ENCODE measurements around the gene FZD8. TPM values are rescaled to one million over a fixed set of nuclear protein-coding genes. Genes with fewer than 3 reads are reported as not detected.
A peak's percentile ranks its signal among the peaks of the same experiment; 100 is the strongest.

FZD8 gene
- polyA plus RNA-seq, 4 donors, result 10.3 to 21.1 (median 13.8) TPM

GRCh38 chr10:35643151-35644049, 1.3 kb upstream of the FZD8 start:
- peak in 1 of 4 donors; percentile 61 for DNase-seq (ENCODE audit: low read depth in 4 of 4, low spot score in 2 of 4)

GRCh38 chr10:35642793-35643114, 658 bp upstream of the FZD8 start:
- DNase-seq (ENCODE audit: low read depth in 4 of 4, low spot score in 2 of 4), result no peak

GRCh38 chr10:35641676-35642034, 441 bp downstream of the FZD8 start:
- DNase-seq (ENCODE audit: low read depth in 4 of 4, low spot score in 2 of 4), result no peak

- peak in 1 of 4 donors; percentile 60 for DNase-seq (ENCODE audit: low read depth in 4 of 4, low spot score in 2 of 4)
These were observed 983 bp downstream of the FZD8 start for GRCh38 chr10:35640951-35641675.

GRCh38 chr10:35640474-35640873, 1.6 kb downstream of the FZD8 start:
- DNase-seq (ENCODE audit: low read depth in 4 of 4, low spot score in 2 of 4), result peak in 1 of 4 donors; percentile 48

- DNase-seq (ENCODE audit: low read depth in 4 of 4, low spot score in 2 of 4), result peak in 1 of 4 donors; percentile 34
These were observed 2.2 kb downstream of the FZD8 start for GRCh38 chr10:35639728-35640401.

- DNase-seq (ENCODE audit: low read depth in 4 of 4, low spot score in 2 of 4), result no peak
These were observed 2.9 kb downstream of the FZD8 start for GRCh38 chr10:35639021-35639727.

GRCh38 chr10:35638101-35638500, 4.0 kb downstream of the FZD8 start:
- DNase-seq (ENCODE audit: low read depth in 4 of 4, low spot score in 2 of 4), result no peak

- no peak for DNase-seq (ENCODE audit: low read depth in 4 of 4, low spot score in 2 of 4)
These were observed 4.6 kb downstream of the FZD8 start for GRCh38 chr10:35637462-35637861.

- DNase-seq (ENCODE audit: low read depth in 4 of 4, low spot score in 2 of 4), result no peak
These were observed 5.1 kb downstream of the FZD8 start for GRCh38 chr10:35636956-35637355.

- no peak for DNase-seq (ENCODE audit: low read depth in 4 of 4, low spot score in 2 of 4)
These were observed 6.5 kb downstream of the FZD8 start for GRCh38 chr10:35635576-35635975.

GRCh38 chr10:35633006-35633980, 8.8 kb downstream of the FZD8 start:
- no peak for DNase-seq (ENCODE audit: low read depth in 4 of 4, low spot score in 2 of 4)

GRCh38 chr10:35632027-35632426, 10.1 kb downstream of the FZD8 start:
- DNase-seq (ENCODE audit: low read depth in 4 of 4, low spot score in 2 of 4), result no peak

- DNase-seq (ENCODE audit: low read depth in 4 of 4, low spot score in 2 of 4), result no peak
These were observed 10.7 kb downstream of the FZD8 start for GRCh38 chr10:35631404-35631803.

- no peak for DNase-seq (ENCODE audit: low read depth in 4 of 4, low spot score in 2 of 4)
These were observed 15.1 kb downstream of the FZD8 start for GRCh38 chr10:35626971-35627507.

GRCh38 chr10:35614312-35614711, 27.8 kb downstream of the FZD8 start:
- no peak for DNase-seq (ENCODE audit: low read depth in 4 of 4, low spot score in 2 of 4)

- no peak for DNase-seq (ENCODE audit: low read depth in 4 of 4, low spot score in 2 of 4)
These were observed 28.4 kb downstream of the FZD8 start for GRCh38 chr10:35613597-35614226.

- DNase-seq (ENCODE audit: low read depth in 4 of 4, low spot score in 2 of 4), result no peak
These were observed 29.0 kb downstream of the FZD8 start for GRCh38 chr10:35613107-35613440.

Data from left renal cortex interstitium (tissue), 4 donors.